Natural killer cell (primary cell): ENCODE results near the gene FAR2. TPM values are rescaled to one million over a fixed set of nuclear protein-coding genes. Genes with fewer than 3 reads are reported as not detected.

Experiments
- ATAC-seq, 3 donors: fragments of 150-1000 bp in 2 of 3; fragments of 200-7000 bp in 1 of 3; cut with Tn5 transposase; 1 replicate in 1 of 3; 2 replicates in 2 of 3; pipeline ENCODE4 v1.10.0; 2021; ENCODE audit warnings: mild to moderate bottlenecking in 2 of 3, moderate library complexity in 2 of 3
- DNase-seq, 2 donors: peaks; one replicate each; pipeline versions ENCODE4 v3.0.0 to v3.0.0-alpha.2; 2013 to 2021; ENCODE audit warnings: mixed read lengths in 1 of 2
- H3K27ac ChIP-seq: one replicate; pipeline ENCODE4 v1.5.1; 2013; ENCODE audit warnings: mild to moderate bottlenecking, low read length
- H3K27me3 ChIP-seq: one replicate; pipeline ENCODE4 v1.6.1; 2013; ENCODE audit warnings: low read length; ENCODE audit not compliant: control insufficient read depth, insufficient read depth
- H3K36me3 ChIP-seq: one replicate; pipeline ENCODE4 v1.6.1; 2013; ENCODE audit warnings: low read length; ENCODE audit not compliant: control insufficient read depth, insufficient read depth
- H3K4me1 ChIP-seq: one replicate; pipeline ENCODE4 v1.6.1; 2013; ENCODE audit warnings: low read length; ENCODE audit not compliant: control insufficient read depth, insufficient read depth
- H3K4me3 ChIP-seq: one replicate; pipeline ENCODE4 v1.5.1; 2013; ENCODE audit warnings: low read length
- H3K9me3 ChIP-seq: one replicate; pipeline ENCODE4 v1.6.1; 2013; ENCODE audit warnings: low read length; ENCODE audit not compliant: control insufficient read depth, insufficient read depth
- H3K27ac Mint-ChIP-seq, 2 donors: one replicate each; pipeline ENCODE4 v1.8.0; 2022; ENCODE audit warnings: mild to moderate bottlenecking in 2 of 2, mixed read lengths in 2 of 2, moderate library complexity in 1 of 2
- H3K27me3 Mint-ChIP-seq, 2 donors: one replicate each; pipeline ENCODE4 v1.8.0; 2022; ENCODE audit warnings: low read depth in 2 of 2, mixed read lengths in 2 of 2
- H3K36me3 Mint-ChIP-seq: one replicate; pipeline ENCODE4 v1.8.0; 2022; ENCODE audit warnings: mixed read lengths
- H3K4me1 Mint-ChIP-seq, 2 donors: one replicate each; pipeline ENCODE4 v1.8.0; 2022; ENCODE audit warnings: mixed read lengths in 2 of 2
- H3K4me3 Mint-ChIP-seq: one replicate; pipeline ENCODE4 v1.8.0; 2022; ENCODE audit warnings: mild to moderate bottlenecking, moderate library complexity, mixed read lengths
- H3K9me3 Mint-ChIP-seq, 2 donors: one replicate each; pipeline ENCODE4 v1.8.0; 2022; ENCODE audit warnings: mixed read lengths in 2 of 2
- WGBS: methylation state at CpG from one replicate; pipeline ENCODE4 v1.1.7; 2013; ENCODE audit warnings: missing lambda C conversion rate; ENCODE audit not compliant: insufficient coverage; 5-methylcytosine and 5-hydroxymethylcytosine counted together
- intact Hi-C: fragments of 100-400 bp; cut with micrococcal nuclease; formaldehyde crosslinking; loops from one replicate; pipeline ENCODE4 v1.14.2; 2022
- total RNA-seq, 4 donors: library from RNA; stranded (reverse); fragments of 120-200 nt in 1 of 4; gene quantifications; one replicate each; pipeline versions ENCODE4 v1.2.3 to v1.2.4, GENCODE V29; 2013 to 2022
- TF ChIP-seq, protein P1 (sequence below): fragments of 200-600 bp; IDR thresholded peaks from one replicate; pipeline ENCODE4 v1.8.0; 2022; ENCODE audit warnings: antibody characterized with exemption

The FAR2 gene
- total RNA-seq, 3 donors from 2014 or later (not counting 1 experiment from before 2014, with no cell fraction given): 1.5 to 3.5 (median 1.7) TPM

DNA sequence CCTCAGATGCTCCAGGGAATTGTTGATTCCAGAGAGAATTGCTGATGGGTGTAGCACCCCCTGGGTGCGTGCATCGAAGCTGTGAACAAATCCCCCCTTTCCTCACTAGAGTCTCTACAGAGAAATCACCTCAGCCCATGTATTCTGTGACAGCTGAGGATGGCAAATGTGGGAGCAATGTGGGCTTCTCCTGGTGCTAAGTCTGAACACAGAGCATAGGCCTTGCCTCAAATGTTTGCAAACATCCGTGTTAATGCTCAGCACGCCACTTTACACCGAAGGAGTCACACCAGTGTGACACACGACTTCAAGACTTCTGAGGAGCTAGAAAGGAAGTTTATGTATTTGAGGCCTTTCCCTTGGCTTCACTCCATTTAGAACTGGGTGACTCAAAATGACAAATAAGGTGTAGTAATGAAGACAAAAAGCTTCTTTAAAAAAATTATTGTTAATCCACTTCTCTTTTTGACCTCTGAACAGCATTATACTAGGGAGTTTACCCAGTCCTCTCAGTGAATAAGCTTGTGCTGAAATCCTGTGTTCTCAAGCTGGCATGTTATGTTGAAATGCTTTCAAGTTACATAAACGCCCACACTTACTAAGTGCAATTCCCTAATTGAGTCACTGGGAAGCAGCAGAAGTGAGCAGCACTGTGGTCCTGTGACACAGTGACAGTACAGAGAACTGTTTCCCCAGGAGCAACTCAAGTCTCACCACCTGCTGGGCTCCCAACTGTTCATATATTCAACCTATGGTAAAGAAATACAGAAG is 92.9 kb downstream of the FAR2 start:
- H3K27me3 Mint-ChIP-seq: peaks cover 0 to 3% of the 10 kb centered on the region in 2 donors
- 50% methylated on average over 5 of the region's 7 CpGs for WGBS

DNA sequence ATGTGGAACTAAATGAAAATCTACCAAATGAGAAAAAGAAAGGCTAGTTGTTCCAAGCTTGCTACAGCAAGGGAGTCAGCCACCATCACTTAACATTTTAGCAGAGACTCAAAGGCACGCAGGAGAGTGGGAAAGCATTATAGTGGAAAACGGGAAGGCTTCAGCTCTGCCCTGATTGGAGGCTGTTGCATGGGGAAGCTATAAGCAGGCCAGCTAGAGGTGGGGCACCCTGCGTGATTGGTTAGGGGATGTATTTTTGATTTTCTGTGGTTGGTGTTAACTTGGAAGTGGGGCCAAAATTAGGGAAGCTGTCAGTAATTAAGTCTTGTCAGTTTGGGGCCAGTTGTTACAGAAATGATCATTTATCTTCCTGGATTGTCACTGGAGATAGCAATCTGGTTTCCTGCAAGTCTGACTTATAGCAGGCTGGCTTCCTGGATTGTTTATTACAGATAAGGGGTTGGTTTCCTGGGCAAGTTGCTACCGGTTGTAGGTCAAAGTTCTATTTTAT is 93.9 kb downstream of the FAR2 start:
- Mint-ChIP-seq H3K4me1 (no peaks in the 10 kb centered on the region), H3K27me3 (peaks cover 0 to 3% of the 10 kb centered on the region in 2 donors), H3K27ac (no peak overlapping the region), H3K36me3 (no peaks in the 10 kb centered on the region), H3K4me3 (no peak overlapping the region), H3K9me3 (no peaks in the 10 kb centered on the region)
- Histone ChIP-seq H3K27ac (no peak overlapping the region), H3K9me3 (no peaks in the 10 kb centered on the region), H3K27me3 (no peaks in the 10 kb centered on the region), H3K36me3 (no peaks in the 10 kb centered on the region), H3K4me1 (no peaks in the 10 kb centered on the region), H3K4me3 (no peak overlapping the region)
- WGBS: 52% methylated on average over 3 of the region's 4 CpGs
- DNase-seq (no peak), ATAC-seq (no peak)
- TF ChIP-seq, protein P1, sequence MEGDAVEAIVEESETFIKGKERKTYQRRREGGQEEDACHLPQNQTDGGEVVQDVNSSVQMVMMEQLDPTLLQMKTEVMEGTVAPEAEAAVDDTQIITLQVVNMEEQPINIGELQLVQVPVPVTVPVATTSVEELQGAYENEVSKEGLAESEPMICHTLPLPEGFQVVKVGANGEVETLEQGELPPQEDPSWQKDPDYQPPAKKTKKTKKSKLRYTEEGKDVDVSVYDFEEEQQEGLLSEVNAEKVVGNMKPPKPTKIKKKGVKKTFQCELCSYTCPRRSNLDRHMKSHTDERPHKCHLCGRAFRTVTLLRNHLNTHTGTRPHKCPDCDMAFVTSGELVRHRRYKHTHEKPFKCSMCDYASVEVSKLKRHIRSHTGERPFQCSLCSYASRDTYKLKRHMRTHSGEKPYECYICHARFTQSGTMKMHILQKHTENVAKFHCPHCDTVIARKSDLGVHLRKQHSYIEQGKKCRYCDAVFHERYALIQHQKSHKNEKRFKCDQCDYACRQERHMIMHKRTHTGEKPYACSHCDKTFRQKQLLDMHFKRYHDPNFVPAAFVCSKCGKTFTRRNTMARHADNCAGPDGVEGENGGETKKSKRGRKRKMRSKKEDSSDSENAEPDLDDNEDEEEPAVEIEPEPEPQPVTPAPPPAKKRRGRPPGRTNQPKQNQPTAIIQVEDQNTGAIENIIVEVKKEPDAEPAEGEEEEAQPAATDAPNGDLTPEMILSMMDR: no peak
- intact Hi-C loops: no loop called here

More for the DNA sequence above, 92.9 kb downstream of the FAR2 start:
- no peaks in the 10 kb centered on the region for H3K4me1 Mint-ChIP-seq
- no peak overlapping the region for H3K27ac Mint-ChIP-seq
- no peaks in the 10 kb centered on the region for H3K27me3 ChIP-seq
- peak; percentile 36 to 55 (median 44) for ATAC-seq
- intact Hi-C loops: no loop called here
- no peaks in the 10 kb centered on the region for H3K9me3 ChIP-seq
- H3K36me3 Mint-ChIP-seq: no peaks in the 10 kb centered on the region
- H3K4me3 Mint-ChIP-seq: no peak overlapping the region
- no peaks in the 10 kb centered on the region for H3K36me3 ChIP-seq
- H3K27ac ChIP-seq: peak overlapping the region; percentile 52
- TF ChIP-seq, protein P1: no peak
- peak in 1 of 2 donors; percentile 8 for DNase-seq
- no peaks in the 10 kb centered on the region for H3K4me1 ChIP-seq
- H3K9me3 Mint-ChIP-seq: no peaks in the 10 kb centered on the region
- H3K4me3 ChIP-seq: no peak overlapping the region

DNA sequence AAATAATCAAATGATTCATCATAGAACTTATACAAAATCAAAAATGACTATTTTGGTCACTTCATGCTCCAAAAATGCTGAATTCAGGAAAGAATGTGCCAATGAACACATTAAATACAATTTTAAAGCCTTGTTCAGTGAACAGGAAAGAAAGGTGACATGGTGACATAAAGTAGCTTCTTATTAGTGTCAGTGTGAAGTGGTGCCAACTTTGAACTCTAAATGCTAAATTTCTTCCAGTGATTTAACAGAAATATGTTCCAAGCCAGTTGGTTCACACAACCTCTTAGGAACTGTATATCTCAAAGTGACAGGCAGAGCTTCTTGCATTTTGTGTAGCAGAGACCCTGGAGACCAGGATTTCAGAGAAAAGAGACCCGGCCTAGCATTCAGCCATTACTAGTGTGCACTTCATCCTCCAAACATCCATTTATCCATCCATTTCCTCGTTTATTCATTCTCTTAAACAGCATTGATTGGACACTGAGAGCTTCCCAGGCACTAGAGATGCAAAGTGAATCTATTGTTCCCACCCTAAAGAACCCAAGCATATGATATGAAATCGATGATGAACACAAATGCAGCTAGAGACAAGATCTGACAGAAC is 95.2 kb downstream of the FAR2 start:
- 77% methylated on average over 3 of the region's 3 CpGs for WGBS

More for the DNA sequence above, 95.2 kb downstream of the FAR2 start:
- no peaks in the 10 kb centered on the region for H3K27me3 ChIP-seq
- no peak overlapping the region for H3K27ac Mint-ChIP-seq
- no peak for DNase-seq
- no peaks in the 10 kb centered on the region for H3K4me1 ChIP-seq
- H3K36me3 ChIP-seq: no peaks in the 10 kb centered on the region
- TF ChIP-seq, protein P1: no peak
- no peaks in the 10 kb centered on the region for H3K9me3 Mint-ChIP-seq
- H3K4me3 Mint-ChIP-seq: no peak overlapping the region
- H3K4me1 Mint-ChIP-seq: no peaks in the 10 kb centered on the region
- ATAC-seq: no peak
- intact Hi-C loops: no loop called here
- H3K36me3 Mint-ChIP-seq: no peaks in the 10 kb centered on the region
- H3K9me3 ChIP-seq: no peaks in the 10 kb centered on the region
- no peak overlapping the region for H3K4me3 ChIP-seq
- no peak overlapping the region for H3K27ac ChIP-seq
- peaks cover 0 to 3% of the 10 kb centered on the region in 2 donors for H3K27me3 Mint-ChIP-seq
